Thoracic aorta (tissue), 2 donors: ENCODE measurements around the gene USP7. TPM values are rescaled to one million over a fixed set of nuclear protein-coding genes. Genes with fewer than 3 reads are reported as not detected.
A peak's percentile ranks its signal among the peaks of the same experiment; 100 is the strongest.

Experiments
- ATAC-seq: fragments of 150-250 bp; one replicate; pipeline ENCODE4 v1.8.0; 2017; ENCODE audit warnings: low read depth; ENCODE audit not compliant: insufficient number of reproducible peaks, low FRiP score
- DNase-seq: peaks from one replicate; pipeline ENCODE4 v3.0.0-alpha.2; 2020; ENCODE audit warnings: low spot score
- H3K27ac ChIP-seq, 2 donors: fragments of 200-600 bp; sonication (generic); 1 replicate in 1 of 2; 2 replicates in 1 of 2; pipeline ENCODE4 v1.5.1; 2016; ENCODE audit warnings: mild to moderate bottlenecking in 2 of 2, moderate library complexity in 2 of 2
- H3K27me3 ChIP-seq: fragments of 200-600 bp; sonication (generic); replicated peaks from 2 replicates; pipeline ENCODE4 v1.6.0; 2016; ENCODE audit warnings: mild to moderate bottlenecking; ENCODE audit not compliant: insufficient read depth
- H3K36me3 ChIP-seq: fragments of 200-600 bp; sonication (generic); one replicate; pipeline ENCODE4 v1.5.1; 2016
- H3K4me1 ChIP-seq, 2 donors: fragments of 200-600 bp; sonication (generic); 1 replicate in 1 of 2; 2 replicates in 1 of 2; pipeline versions ENCODE4 v1.5.1 to v1.6.0; 2016; ENCODE audit warnings: low read depth in 2 of 2, mild to moderate bottlenecking in 1 of 2; ENCODE audit not compliant: control insufficient read depth in 1 of 2
- H3K4me3 ChIP-seq: fragments of 200-600 bp; sonication (generic); 2 replicates; pipeline ENCODE4 v1.5.1; 2016; ENCODE audit warnings: mild to moderate bottlenecking
- H3K9me3 ChIP-seq: fragments of 200-600 bp; sonication (generic); 2 replicates; pipeline ENCODE4 v1.5.1; 2016
- CTCF ChIP-seq: fragments of 200-600 bp; sonication (generic); IDR thresholded peaks from one replicate; pipeline ENCODE4 v1.5.1; 2019; ENCODE audit warnings: antibody characterized with exemption
- total RNA-seq, 2 donors: library from RNA; depleted of rRNA; stranded (reverse); fragments of >200 nt; gene quantifications; one replicate each; pipeline versions ENCODE4 v1.1.0 to v1.2.3, GENCODE V29; 2016

USP7 gene
- total RNA-seq, 2 donors from 2014 or later = 61.2 to 93.8 TPM

- H3K27me3 ChIP-seq = no peaks in the 10 kb centered on the region
- no peak overlapping the region for H3K27ac ChIP-seq
- no peak for DNase-seq
- H3K9me3 ChIP-seq = no peaks in the 10 kb centered on the region
- no peak for TF ChIP-seq CTCF
- ATAC-seq = no peak
- H3K4me3 ChIP-seq = no peak overlapping the region
- H3K4me1 ChIP-seq = peaks cover 56 to 75% of the 10 kb centered on the region in 2 donors
- no peaks in the 10 kb centered on the region for H3K36me3 ChIP-seq
These were observed 15.6 kb downstream of the USP7 start for GRCh38 chr16:8948069-8948593.

- Histone ChIP-seq H3K4me3 (no peak overlapping the region), H3K27me3 (no peaks in the 10 kb centered on the region), H3K9me3 (no peaks in the 10 kb centered on the region), H3K36me3 (no peaks in the 10 kb centered on the region), H3K27ac (no peak overlapping the region), H3K4me1 (peaks cover 57 to 74% of the 10 kb centered on the region in 2 donors)
- DNase-seq = no peak
- ATAC-seq = no peak
- TF ChIP-seq CTCF = no peak
These were observed 17.2 kb downstream of the USP7 start for GRCh38 chr16:8946544-8946943.

- H3K27ac ChIP-seq = no peak overlapping the region
- no peaks in the 10 kb centered on the region for H3K36me3 ChIP-seq
- no peaks in the 10 kb centered on the region for H3K27me3 ChIP-seq
- no peak overlapping the region for H3K4me3 ChIP-seq
- peaks cover 49 to 66% of the 10 kb centered on the region in 2 donors for H3K4me1 ChIP-seq
- ATAC-seq (no peak), DNase-seq (no peak)
- no peaks in the 10 kb centered on the region for H3K9me3 ChIP-seq
- TF ChIP-seq CTCF = no peak
These were observed 17.9 kb downstream of the USP7 start for GRCh38 chr16:8945626-8946296.

- no peak for ATAC-seq
- Histone ChIP-seq H3K36me3 (no peaks in the 10 kb centered on the region), H3K4me3 (peak overlapping the region; percentile 44), H3K27me3 (no peaks in the 10 kb centered on the region), H3K27ac (no peak overlapping the region), H3K4me1 (peaks cover 34 to 66% of the 10 kb centered on the region in 2 donors), H3K9me3 (no peaks in the 10 kb centered on the region)
- DNase-seq = no peak
- no peak for TF ChIP-seq CTCF
These were observed 19.5 kb downstream of the USP7 start for GRCh38 chr16:8943966-8944759.

- Histone ChIP-seq H3K36me3 (no peaks in the 10 kb centered on the region), H3K4me1 (peaks cover 34 to 75% of the 10 kb centered on the region in 2 donors), H3K9me3 (no peaks in the 10 kb centered on the region), H3K27me3 (no peaks in the 10 kb centered on the region), H3K4me3 (no peak overlapping the region), H3K27ac (no peak overlapping the region)
- ATAC-seq (no peak), DNase-seq (no peak)
- TF ChIP-seq CTCF = no peak
These were observed 20.5 kb downstream of the USP7 start for GRCh38 chr16:8943001-8943763.
